ENCODE measurements around the gene SH3BP5L. TPM values are rescaled to one million over a fixed set of nuclear protein-coding genes. Genes with fewer than 3 reads are reported as not detected.

The SH3BP5L gene
- total RNA-seq, 2 donors from 2014 or later, result 23.3 to 35.3 TPM

DNA sequence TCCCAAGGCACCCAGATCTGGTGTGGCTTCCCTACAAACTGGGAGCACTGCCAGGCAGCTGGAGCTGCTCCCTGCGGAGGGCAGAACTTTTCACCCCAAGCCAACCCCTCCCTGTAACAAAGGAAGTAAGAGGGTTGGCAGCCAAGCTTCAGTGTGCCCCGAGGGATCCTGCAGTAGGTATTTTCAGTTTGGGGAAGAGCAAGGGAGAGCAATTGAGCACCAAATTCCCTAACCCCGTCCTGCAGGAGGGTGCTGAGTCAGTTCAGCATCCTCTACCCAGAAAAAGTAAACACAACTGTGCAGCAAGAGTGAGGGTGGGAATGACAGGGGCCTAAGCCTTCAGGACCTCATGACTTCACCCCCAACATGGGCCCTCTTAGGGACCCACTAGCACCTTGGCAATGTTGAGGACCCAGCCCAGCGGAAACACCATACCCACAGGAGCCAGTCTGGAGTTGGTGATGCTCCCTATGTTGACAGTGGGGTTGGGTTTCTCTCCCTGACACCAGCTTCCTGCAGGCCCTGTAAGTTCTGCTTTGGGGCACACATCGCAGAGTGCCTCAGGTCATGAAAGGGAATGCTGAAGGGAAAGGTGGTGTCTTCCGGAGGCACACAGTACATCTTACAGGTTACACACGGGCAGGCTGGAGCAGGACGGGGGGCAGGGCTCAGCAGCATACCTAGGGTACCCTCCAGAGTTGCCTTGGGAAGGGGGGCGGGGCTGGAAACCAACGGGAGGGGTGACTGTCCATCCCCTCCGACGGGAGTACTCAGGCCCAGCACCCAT is 14.8 kb downstream of the SH3BP5L start:
- 53% methylated on average over 12 of the region's 12 CpGs for WGBS

DNA sequence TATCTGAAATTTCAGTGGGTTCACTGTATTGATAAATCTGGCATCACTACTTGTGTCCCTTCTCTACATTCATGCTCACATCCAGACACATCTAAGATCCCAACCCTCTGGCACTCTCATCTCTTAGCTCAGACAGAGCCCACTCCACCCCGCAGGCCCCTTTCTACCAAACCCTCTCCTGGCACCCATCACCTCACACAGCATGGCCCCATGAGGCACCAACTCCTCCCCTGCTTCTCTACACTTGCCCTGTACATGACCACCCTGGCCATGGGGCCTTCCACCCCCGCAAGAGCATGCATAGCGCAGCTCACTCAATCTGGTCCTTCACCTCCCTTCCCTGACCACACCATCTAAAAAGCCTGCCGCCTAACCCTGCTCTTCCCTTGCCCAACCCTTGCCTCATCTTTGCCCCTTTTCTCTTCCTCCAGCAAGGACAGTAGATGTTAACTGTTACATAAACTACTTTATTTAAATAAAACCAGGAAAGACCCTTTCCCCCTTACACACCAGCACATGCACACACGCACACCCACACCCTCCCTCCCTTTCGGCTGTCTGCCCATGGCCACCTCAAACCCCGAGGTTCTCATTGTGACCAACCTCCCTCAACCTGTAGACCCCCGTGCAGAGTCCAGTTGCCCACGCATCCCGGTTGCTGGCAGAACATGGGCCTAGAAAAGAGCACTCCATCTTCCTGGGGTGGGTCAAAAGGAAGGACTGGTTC is 15.6 kb downstream of the SH3BP5L start:
- 85% methylated on average over 10 of the region's 10 CpGs for WGBS
- peaks cover 0 to 11% of the 10 kb centered on the region in 2 donors for H3K36me3 ChIP-seq
- no peak overlapping the region for H3K27ac ChIP-seq
- no peaks in the 10 kb centered on the region for H3K27me3 ChIP-seq (replicated peaks; ENCODE audit: insufficient read depth)
- H3K9me3 ChIP-seq, result no peaks in the 10 kb centered on the region
- intact Hi-C loops (cut with DNase I), result loop anchor here (5.0 kb wide), 1 partner anchor 113 kb away; no protein-coding TSS in a partner anchor
- no peaks in the 10 kb centered on the region for H3K4me1 ChIP-seq (replicated peaks)
- TF ChIP-seq, protein P1, sequence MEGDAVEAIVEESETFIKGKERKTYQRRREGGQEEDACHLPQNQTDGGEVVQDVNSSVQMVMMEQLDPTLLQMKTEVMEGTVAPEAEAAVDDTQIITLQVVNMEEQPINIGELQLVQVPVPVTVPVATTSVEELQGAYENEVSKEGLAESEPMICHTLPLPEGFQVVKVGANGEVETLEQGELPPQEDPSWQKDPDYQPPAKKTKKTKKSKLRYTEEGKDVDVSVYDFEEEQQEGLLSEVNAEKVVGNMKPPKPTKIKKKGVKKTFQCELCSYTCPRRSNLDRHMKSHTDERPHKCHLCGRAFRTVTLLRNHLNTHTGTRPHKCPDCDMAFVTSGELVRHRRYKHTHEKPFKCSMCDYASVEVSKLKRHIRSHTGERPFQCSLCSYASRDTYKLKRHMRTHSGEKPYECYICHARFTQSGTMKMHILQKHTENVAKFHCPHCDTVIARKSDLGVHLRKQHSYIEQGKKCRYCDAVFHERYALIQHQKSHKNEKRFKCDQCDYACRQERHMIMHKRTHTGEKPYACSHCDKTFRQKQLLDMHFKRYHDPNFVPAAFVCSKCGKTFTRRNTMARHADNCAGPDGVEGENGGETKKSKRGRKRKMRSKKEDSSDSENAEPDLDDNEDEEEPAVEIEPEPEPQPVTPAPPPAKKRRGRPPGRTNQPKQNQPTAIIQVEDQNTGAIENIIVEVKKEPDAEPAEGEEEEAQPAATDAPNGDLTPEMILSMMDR (IDR thresholded peaks at IDR 0.05), result no peak
- TF ChIP-seq POLR2AphosphoS5 (IDR thresholded peaks at IDR 0.05), result no peak
- no peak for DNase-seq (ENCODE audit: low spot score)
- no peak overlapping the region for H3K4me3 ChIP-seq

More for the DNA sequence above, 14.8 kb downstream of the SH3BP5L start:
- DNase-seq (ENCODE audit: low spot score), result no peak
- H3K36me3 ChIP-seq, result peaks cover 0 to 11% of the 10 kb centered on the region in 2 donors
- no peaks in the 10 kb centered on the region for H3K9me3 ChIP-seq
- no peaks in the 10 kb centered on the region for H3K27me3 ChIP-seq (replicated peaks; ENCODE audit: insufficient read depth)
- H3K27ac ChIP-seq, result no peak overlapping the region
- TF ChIP-seq POLR2AphosphoS5 (IDR thresholded peaks at IDR 0.05) (no peak), POLR2A (IDR thresholded peaks at IDR 0.05) (no peak)
- TF ChIP-seq, protein P1 (IDR thresholded peaks at IDR 0.05), result no peak
- H3K4me1 ChIP-seq (replicated peaks), result no peaks in the 10 kb centered on the region
- intact Hi-C loops (cut with DNase I), result no loop called here
- H3K4me3 ChIP-seq, result no peak overlapping the region

DNA sequence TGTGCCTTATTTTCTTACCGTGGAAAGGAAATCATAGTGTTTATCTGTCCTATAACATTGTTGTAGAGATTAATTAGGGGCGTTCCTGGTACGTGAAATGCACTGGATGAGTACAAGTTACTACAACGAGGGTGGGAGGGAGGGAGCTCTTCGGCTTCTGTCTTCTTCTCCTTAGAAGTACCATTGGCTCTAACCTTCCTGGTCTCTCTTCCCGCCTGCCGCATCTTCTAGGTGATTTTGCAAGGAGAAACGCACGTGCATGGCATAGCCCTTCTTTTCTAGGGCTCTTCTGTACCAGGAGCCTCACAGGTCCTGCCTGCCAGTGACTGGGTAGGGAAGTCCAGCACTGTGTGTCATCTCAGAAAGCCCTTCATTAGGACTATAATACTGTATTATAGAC is 16.8 kb downstream of the SH3BP5L start:
- H3K4me3 ChIP-seq, result no peak overlapping the region
- no peaks in the 10 kb centered on the region for H3K4me1 ChIP-seq (replicated peaks)
- DNase-seq (ENCODE audit: low spot score), result no peak
- peaks cover 0 to 4% of the 10 kb centered on the region in 2 donors for H3K36me3 ChIP-seq
- intact Hi-C loops (cut with DNase I), result loop anchor here (5.0 kb wide), 1 partner anchor 112 kb away; no protein-coding TSS in a partner anchor
- 61% methylated on average over 9 of the region's 9 CpGs for WGBS
- H3K27me3 ChIP-seq (replicated peaks; ENCODE audit: insufficient read depth), result no peaks in the 10 kb centered on the region
- H3K27ac ChIP-seq, result no peak overlapping the region
- H3K9me3 ChIP-seq, result no peaks in the 10 kb centered on the region
- TF ChIP-seq POLR2A (IDR thresholded peaks at IDR 0.05), result no peak
- TF ChIP-seq, protein P1 (IDR thresholded peaks at IDR 0.05), result no peak
- TF ChIP-seq POLR2AphosphoS5 (IDR thresholded peaks at IDR 0.05), result no peak

DNA sequence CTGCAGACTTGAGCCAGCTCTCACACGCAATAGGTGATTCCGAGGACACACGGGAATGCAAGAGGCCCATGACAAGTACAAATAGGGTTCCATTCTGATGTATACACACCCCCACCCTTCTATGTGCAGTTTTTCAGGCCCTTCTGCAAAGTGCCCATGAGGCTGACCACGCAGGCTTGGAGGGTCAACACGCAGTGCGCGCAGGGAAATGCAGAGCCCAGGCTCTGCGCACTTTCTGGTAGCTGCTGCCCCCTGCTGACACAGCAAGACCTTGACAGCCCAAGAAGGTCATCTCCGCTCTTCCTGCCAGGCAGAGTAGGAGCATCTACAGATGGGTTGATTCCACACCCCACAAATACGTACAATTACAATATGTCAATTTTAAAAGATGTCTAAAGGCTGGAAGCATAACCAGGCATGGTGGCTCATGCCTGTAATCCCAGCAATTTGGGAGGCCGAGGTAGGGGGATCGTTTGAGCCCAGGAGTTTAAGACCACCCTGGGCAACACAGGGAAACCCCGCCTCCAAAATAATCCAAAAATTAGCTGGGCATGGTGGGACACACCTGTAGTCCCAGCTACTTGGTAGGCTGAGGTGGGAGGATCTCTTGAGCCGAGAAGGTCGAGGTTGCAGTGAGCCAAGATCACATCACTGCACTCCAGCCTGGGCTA is 18.5 kb downstream of the SH3BP5L start:
- Histone ChIP-seq H3K27ac (no peak overlapping the region), H3K27me3 (replicated peaks; ENCODE audit: insufficient read depth) (no peaks in the 10 kb centered on the region), H3K4me1 (replicated peaks) (no peaks in the 10 kb centered on the region), H3K9me3 (no peaks in the 10 kb centered on the region), H3K36me3 (no peaks in the 10 kb centered on the region), H3K4me3 (no peak overlapping the region)
- DNase-seq (ENCODE audit: low spot score), result no peak
- WGBS, result 57% methylated on average over 10 of the region's 15 CpGs
- TF ChIP-seq, protein P1 (IDR thresholded peaks at IDR 0.05), result peak; percentile 51 to 87 (median 64)
- TF ChIP-seq POLR2A (IDR thresholded peaks at IDR 0.05), result no peak
- TF ChIP-seq POLR2AphosphoS5 (IDR thresholded peaks at IDR 0.05), result no peak
- intact Hi-C loops (cut with DNase I), result loop anchor here (2.0 to 5.0 kb wide), 2 partner anchors 110 to 184 kb away; no protein-coding TSS in a partner anchor

Measured in prostate gland (tissue), 2 donors.